ENCODE data around the gene TXNRD2.

TXNRD2 gene

GRCh38 chr22:19902245-19902715 is 39.3 kb downstream of the TXNRD2 start:
- no peak for DNase-seq

GRCh38 chr22:19901577-19902244 is 39.9 kb downstream of the TXNRD2 start:
- DNase-seq, result no peak

GRCh38 chr22:19900707-19901436 is 40.7 kb downstream of the TXNRD2 start:
- DNase-seq, result no peak

- no peak for DNase-seq
These were observed 42.6 kb downstream of the TXNRD2 start for GRCh38 chr22:19898831-19899567.

GRCh38 chr22:19898145-19898544 is 43.5 kb downstream of the TXNRD2 start:
- no peak for DNase-seq

GRCh38 chr22:19897726-19898125 is 43.9 kb downstream of the TXNRD2 start:
- DNase-seq, result no peak

- DNase-seq, result no peak
These were observed 44.8 kb downstream of the TXNRD2 start for GRCh38 chr22:19896665-19897355.

GRCh38 chr22:19895160-19895849 is 46.3 kb downstream of the TXNRD2 start:
- DNase-seq, result no peak

GRCh38 chr22:19893363-19893762 is 48.3 kb downstream of the TXNRD2 start:
- DNase-seq, result no peak

- DNase-seq, result no peak
These were observed 48.7 kb downstream of the TXNRD2 start for GRCh38 chr22:19892925-19893324.

GRCh38 chr22:19892257-19892879 is 49.2 kb downstream of the TXNRD2 start:
- no peak for DNase-seq

GRCh38 chr22:19891317-19892256 is 50.0 kb downstream of the TXNRD2 start:
- DNase-seq, result peak; percentile 24

- no peak for DNase-seq
These were observed 50.9 kb downstream of the TXNRD2 start for GRCh38 chr22:19890502-19891316.

- no peak for DNase-seq
These were observed 51.7 kb downstream of the TXNRD2 start for GRCh38 chr22:19889951-19890350.

GRCh38 chr22:19888131-19888746 is 53.4 kb downstream of the TXNRD2 start:
- DNase-seq, result no peak

- DNase-seq, result no peak
These were observed 54.2 kb downstream of the TXNRD2 start for GRCh38 chr22:19887256-19887985.

GRCh38 chr22:19886605-19887255 is 54.9 kb downstream of the TXNRD2 start:
- peak; percentile 97 for DNase-seq
